ENCODE results near the gene GATA3. TPM values are rescaled to one million over a fixed set of nuclear protein-coding genes. Genes with fewer than 3 reads are reported as not detected.

GATA3 gene
- total RNA-seq, 1 donor from 2014 or later = 17.6 TPM

DNA sequence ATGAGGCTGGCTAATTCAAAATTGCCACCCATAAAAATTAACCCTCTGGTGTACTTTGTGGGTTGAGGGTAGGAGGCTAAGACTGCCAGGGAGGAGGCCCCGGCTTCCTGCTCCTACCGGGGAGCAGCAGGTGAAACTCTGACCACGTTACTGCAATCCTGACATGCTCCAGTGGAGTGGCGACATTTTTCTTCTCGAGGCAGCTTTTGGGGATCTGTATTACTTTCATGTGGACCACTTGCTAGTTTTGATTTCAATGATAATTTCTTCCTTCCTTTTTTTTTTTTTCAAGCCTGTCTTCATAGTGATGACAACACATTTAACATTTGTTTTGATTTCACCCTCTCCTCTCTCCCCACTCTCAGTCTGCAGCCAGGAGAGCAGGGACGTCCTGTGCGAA lies 14.6 kb downstream of the GATA3 start:
- Mint-ChIP-seq H3K9me3 (ENCODE audit: unreplicated experiment) (peaks cover 2% of the 10 kb centered on the region), H3K27me3 (ENCODE audit: low read depth, unreplicated experiment) (no peaks in the 10 kb centered on the region), H3K4me3 (ENCODE audit: unreplicated experiment) (no peak overlapping the region), H3K36me3 (ENCODE audit: low read depth, unreplicated experiment) (peaks cover 24% of the 10 kb centered on the region), H3K4me1 (ENCODE audit: low read depth, unreplicated experiment) (peaks cover 54% of the 10 kb centered on the region), H3K27ac (ENCODE audit: unreplicated experiment) (peak overlapping the region; percentile 97)
- Histone ChIP-seq H4K20me1 (ENCODE audit: insufficient read depth, low read length) (no peaks in the 10 kb centered on the region), H3K36me3 (ENCODE audit: insufficient read depth, low read length) (no peaks in the 10 kb centered on the region), H3K4me3 (ENCODE audit: insufficient read depth, low read depth, low read length) (no peak overlapping the region), H3K4me2 (ENCODE audit: low read length) (peak overlapping the region; percentile 79), H3K4me1 (ENCODE audit: insufficient read depth, low read length) (peaks cover 22% of the 10 kb centered on the region), H2AFZ (ENCODE audit: low read depth, low read length) (no peak overlapping the region), H3K79me2 (ENCODE audit: insufficient read depth, low read length) (no peaks in the 10 kb centered on the region), H3K27ac (ENCODE audit: low read depth, low read length) (peak overlapping the region; percentile 54), H3K27me3 (ENCODE audit: insufficient read depth, low read length) (peaks cover 3% of the 10 kb centered on the region), H3K9ac (ENCODE audit: low read length) (peak overlapping the region; percentile 32), H3K9me3 (ENCODE audit: insufficient read depth, low read depth, low read length) (no peaks in the 10 kb centered on the region)
- TF ChIP-seq EZH2 (IDR thresholded peaks at IDR 0.05; ENCODE audit: insufficient read depth, low read length) = no peak
- TF ChIP-seq, protein P1, sequence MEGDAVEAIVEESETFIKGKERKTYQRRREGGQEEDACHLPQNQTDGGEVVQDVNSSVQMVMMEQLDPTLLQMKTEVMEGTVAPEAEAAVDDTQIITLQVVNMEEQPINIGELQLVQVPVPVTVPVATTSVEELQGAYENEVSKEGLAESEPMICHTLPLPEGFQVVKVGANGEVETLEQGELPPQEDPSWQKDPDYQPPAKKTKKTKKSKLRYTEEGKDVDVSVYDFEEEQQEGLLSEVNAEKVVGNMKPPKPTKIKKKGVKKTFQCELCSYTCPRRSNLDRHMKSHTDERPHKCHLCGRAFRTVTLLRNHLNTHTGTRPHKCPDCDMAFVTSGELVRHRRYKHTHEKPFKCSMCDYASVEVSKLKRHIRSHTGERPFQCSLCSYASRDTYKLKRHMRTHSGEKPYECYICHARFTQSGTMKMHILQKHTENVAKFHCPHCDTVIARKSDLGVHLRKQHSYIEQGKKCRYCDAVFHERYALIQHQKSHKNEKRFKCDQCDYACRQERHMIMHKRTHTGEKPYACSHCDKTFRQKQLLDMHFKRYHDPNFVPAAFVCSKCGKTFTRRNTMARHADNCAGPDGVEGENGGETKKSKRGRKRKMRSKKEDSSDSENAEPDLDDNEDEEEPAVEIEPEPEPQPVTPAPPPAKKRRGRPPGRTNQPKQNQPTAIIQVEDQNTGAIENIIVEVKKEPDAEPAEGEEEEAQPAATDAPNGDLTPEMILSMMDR (IDR thresholded peaks at IDR 0.05; ENCODE audit: insufficient read depth, low read depth, low read length) = no peak
- DNase-seq (ENCODE audit: low read depth) (no peak), FAIRE-seq (no peak)

DNA sequence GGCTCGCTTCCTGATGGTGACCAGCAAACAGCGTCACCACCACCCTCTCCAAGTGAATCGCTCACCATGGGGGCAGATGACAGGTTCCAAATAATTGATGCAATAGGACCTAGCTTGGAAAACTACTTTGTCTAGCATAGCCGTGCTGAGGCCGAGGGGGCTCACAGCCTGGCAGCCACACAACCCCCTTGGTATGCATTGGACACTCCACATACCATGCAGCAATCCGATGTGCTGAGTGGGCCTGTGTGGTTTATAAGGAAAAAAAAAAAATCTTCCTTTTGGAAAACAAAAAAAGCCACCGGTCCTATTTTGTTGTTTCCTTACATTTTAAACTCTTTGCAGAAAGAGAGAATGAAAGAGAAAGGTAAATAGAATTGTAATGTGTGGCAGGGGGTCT lies 15.1 kb downstream of the GATA3 start:
- peak overlapping the region; percentile 97 for H3K27ac Mint-ChIP-seq (ENCODE audit: unreplicated experiment)
- peaks cover 51% of the 10 kb centered on the region for H3K4me1 Mint-ChIP-seq (ENCODE audit: low read depth, unreplicated experiment)
- Histone ChIP-seq H3K4me2 (ENCODE audit: low read length) (peak overlapping the region; percentile 79), H3K36me3 (ENCODE audit: insufficient read depth, low read length) (no peaks in the 10 kb centered on the region), H3K27me3 (ENCODE audit: insufficient read depth, low read length) (no peaks in the 10 kb centered on the region), H3K4me1 (ENCODE audit: insufficient read depth, low read length) (peaks cover 22% of the 10 kb centered on the region), H3K9me3 (ENCODE audit: insufficient read depth, low read depth, low read length) (no peaks in the 10 kb centered on the region), H3K27ac (ENCODE audit: low read depth, low read length) (peak overlapping the region; percentile 54), H3K4me3 (ENCODE audit: insufficient read depth, low read depth, low read length) (peak overlapping the region; percentile 2), H2AFZ (ENCODE audit: low read depth, low read length) (no peak overlapping the region), H3K79me2 (ENCODE audit: insufficient read depth, low read length) (no peaks in the 10 kb centered on the region), H3K9ac (ENCODE audit: low read length) (peak overlapping the region; percentile 32), H4K20me1 (ENCODE audit: insufficient read depth, low read length) (no peaks in the 10 kb centered on the region)
- H3K4me3 Mint-ChIP-seq (ENCODE audit: unreplicated experiment) = no peak overlapping the region
- no peak for TF ChIP-seq EZH2 (IDR thresholded peaks at IDR 0.05; ENCODE audit: insufficient read depth, low read length)
- TF ChIP-seq, protein P1 (IDR thresholded peaks at IDR 0.05; ENCODE audit: insufficient read depth, low read depth, low read length) = no peak
- FAIRE-seq (no peak), DNase-seq (ENCODE audit: low read depth) (peak; percentile 92)
- H3K36me3 Mint-ChIP-seq (ENCODE audit: low read depth, unreplicated experiment) = peaks cover 23% of the 10 kb centered on the region
- no peaks in the 10 kb centered on the region for H3K27me3 Mint-ChIP-seq (ENCODE audit: low read depth, unreplicated experiment)
- peaks cover 2% of the 10 kb centered on the region for H3K9me3 Mint-ChIP-seq (ENCODE audit: unreplicated experiment)

DNA sequence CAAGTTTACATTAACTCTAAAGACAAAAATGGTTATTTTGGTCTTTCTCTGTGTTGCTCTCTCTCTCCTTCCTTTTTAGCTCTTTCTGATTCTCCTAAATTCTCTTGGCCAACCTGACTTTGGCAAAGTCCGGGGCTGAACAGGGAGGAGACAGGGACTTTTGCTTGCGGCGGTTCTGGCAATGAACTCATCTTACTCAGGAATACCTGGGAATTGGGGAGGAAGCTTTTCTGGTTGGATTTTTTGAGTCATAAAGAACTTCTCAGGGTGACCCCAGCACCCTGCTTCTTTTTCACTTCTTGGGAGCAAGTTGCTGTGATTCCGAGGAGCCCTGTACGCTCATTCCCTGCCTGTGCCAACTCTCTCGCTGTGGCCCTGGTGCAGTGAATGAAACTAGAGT lies 16.0 kb downstream of the GATA3 start:
- Mint-ChIP-seq H3K27me3 (ENCODE audit: low read depth, unreplicated experiment) (no peaks in the 10 kb centered on the region), H3K9me3 (ENCODE audit: unreplicated experiment) (peaks cover 2% of the 10 kb centered on the region), H3K27ac (ENCODE audit: unreplicated experiment) (peak overlapping the region; percentile 97), H3K4me3 (ENCODE audit: unreplicated experiment) (no peak overlapping the region), H3K36me3 (ENCODE audit: low read depth, unreplicated experiment) (peaks cover 22% of the 10 kb centered on the region), H3K4me1 (ENCODE audit: low read depth, unreplicated experiment) (peaks cover 50% of the 10 kb centered on the region)
- Histone ChIP-seq H3K27me3 (ENCODE audit: insufficient read depth, low read length) (no peaks in the 10 kb centered on the region), H2AFZ (ENCODE audit: low read depth, low read length) (no peak overlapping the region), H3K79me2 (ENCODE audit: insufficient read depth, low read length) (no peaks in the 10 kb centered on the region), H3K4me1 (ENCODE audit: insufficient read depth, low read length) (peaks cover 26% of the 10 kb centered on the region), H4K20me1 (ENCODE audit: insufficient read depth, low read length) (no peaks in the 10 kb centered on the region), H3K9ac (ENCODE audit: low read length) (no peak overlapping the region), H3K9me3 (ENCODE audit: insufficient read depth, low read depth, low read length) (no peaks in the 10 kb centered on the region), H3K36me3 (ENCODE audit: insufficient read depth, low read length) (no peaks in the 10 kb centered on the region), H3K4me2 (ENCODE audit: low read length) (peak overlapping the region; percentile 28), H3K4me3 (ENCODE audit: insufficient read depth, low read depth, low read length) (no peak overlapping the region), H3K27ac (ENCODE audit: low read depth, low read length) (peak overlapping the region; percentile 54)
- peak; percentile 25 for DNase-seq (ENCODE audit: low read depth)
- FAIRE-seq = no peak
- TF ChIP-seq, protein P1 (IDR thresholded peaks at IDR 0.05; ENCODE audit: insufficient read depth, low read depth, low read length) = no peak
- TF ChIP-seq EZH2 (IDR thresholded peaks at IDR 0.05; ENCODE audit: insufficient read depth, low read length) = no peak
